GM21515 (cell line): ENCODE measurements around the gene LPCAT4.
"Not testable (repeated sequence)": the region's sequence is repeated elsewhere in the genome, so short reads cannot be mapped to it uniquely, and the experiment has no call there.

Source experiments
- ATAC-seq: cut with Tn5 transposase; IDR thresholded peaks from one replicate; pipeline ENCODE4 v1.9.1; 2021; ENCODE audit not compliant: unreplicated experiment

LPCAT4 gene

DNA sequence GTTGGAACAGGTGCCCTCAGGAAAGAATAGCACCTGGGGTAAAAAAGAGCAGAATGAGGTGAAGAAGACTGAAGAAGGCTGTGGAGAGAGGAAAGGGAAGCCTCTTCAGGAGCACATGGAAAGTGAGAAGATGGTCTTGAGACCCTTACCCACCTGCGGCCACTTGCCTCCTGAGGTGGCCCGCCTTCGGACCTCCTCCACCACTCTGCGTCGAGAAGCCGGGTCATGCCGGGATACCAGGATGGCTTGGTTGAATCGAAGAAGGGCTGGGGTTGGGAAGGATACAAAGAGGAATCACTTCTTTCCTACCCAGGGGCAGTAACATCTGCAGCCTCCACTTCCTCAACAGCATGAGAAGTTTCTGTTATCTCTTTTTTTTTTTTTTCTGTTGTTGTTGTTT lies 3.0 kb downstream of the LPCAT4 start:
- ATAC-seq, result no peak

DNA sequence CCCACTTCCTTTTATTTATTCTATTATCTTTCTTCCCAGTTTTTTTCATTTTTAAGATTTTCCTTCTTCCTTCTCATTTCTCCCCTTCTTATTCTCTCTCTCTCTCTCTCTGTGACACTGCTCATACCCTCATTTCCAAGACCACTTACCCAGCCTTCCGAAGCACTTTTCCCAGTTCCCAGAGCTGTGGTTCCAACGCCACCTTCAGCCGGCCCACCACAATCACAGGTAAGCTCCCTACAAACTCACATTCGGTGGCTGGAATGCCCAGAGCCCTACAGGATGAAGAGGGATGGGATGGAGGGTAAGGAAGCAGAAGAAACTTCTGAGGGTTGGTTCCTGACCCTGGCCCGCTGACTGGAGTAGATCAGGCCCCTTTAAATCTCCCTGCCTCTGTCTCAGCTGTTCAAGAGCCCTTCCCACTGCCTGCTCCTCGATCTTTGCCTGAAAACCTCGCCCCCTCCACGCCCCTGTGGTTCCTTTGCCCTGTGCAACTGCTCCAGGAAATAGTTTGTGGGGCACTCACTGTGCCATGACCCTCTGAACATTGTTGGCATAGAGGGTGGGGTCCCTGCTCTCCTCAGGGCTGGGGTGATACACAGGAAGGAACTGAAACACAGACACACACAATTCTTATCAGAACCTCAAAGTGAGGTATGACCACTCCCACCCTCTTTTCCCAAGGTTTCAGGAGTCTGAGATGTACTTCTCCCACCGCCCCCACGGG lies 4.8 kb downstream of the LPCAT4 start:
- ATAC-seq, result no peak

DNA sequence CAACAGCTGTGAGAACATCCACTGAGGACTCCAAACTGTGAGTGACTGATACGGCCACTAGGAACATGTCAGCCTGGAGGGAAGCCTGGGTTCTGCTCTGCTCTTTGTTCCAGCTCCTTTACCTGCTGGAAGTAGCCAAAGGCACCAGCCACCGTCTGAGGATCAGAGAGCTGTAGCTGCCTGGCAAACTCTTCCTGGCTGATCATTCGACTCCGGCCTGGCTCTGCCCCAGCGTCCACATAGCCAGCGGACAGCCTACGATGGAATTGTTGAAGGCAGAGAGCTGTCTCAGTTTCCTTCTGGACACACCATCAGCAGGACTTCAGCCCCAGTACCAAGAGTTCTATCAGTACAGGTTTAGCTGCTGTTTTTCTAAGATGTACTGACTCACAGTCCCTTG lies 5.7 kb downstream of the LPCAT4 start:
- ATAC-seq, result no peak

DNA sequence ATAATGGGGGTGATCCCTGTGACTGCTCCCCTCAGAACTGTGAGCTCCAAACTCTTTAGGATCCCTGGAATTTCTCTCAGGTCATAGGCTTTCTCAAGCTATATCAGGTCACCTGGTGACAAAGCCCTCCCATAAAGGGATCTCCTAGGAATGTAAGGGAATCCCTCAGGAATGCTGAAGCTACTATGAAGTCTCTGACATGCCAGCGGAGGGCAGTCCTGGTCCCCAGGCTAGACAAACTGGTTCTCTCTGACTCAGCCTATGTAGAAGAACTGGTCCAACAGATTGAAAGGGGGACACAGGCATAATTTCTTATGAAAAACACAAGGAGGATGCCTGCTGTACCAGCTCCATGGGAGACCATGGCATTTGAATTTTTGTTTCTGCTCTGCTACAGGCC lies 6.7 kb downstream of the LPCAT4 start:
- no peak for ATAC-seq

DNA sequence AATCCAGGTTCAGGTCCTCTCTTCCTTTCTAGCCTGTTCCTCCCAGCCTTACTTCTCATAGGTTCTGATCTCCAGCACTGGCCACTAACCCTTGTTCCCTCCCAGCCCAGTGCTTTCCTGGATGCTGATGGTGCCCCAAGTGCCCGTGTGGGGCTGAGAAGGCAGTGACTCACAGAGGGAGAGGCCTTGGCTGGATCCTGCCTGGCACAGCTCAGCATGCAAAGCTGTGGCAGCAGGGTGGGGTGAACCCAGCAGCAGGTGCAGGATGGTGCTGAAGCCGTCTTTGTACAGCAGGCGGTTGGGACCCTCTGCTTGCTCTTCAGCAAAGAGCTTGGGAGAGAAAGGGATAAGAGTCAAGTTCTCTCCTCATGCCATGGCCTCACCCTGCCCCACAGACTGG lies 7.6 kb downstream of the LPCAT4 start:
- ATAC-seq, result no peak

DNA sequence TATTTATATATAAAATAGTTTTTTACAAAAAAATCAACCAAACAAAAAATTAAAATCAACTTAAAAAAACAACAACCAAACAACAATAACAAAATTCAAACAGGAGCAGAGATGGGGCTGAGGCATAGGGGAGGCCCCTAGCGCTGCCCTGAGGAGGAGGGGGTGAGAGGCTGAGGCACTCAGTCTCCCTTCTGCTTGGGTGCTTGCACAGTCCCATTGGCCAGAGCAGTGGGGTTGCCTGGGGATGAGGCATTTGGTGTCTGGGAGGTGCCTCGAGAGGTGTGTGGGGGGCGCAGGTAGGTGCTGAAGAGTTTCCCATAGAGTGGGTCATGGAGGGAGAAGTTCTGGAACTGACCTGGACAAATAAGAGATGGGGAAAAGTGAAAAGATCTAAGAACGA lies 8.0 kb downstream of the LPCAT4 start:
- ATAC-seq, result no peak

DNA sequence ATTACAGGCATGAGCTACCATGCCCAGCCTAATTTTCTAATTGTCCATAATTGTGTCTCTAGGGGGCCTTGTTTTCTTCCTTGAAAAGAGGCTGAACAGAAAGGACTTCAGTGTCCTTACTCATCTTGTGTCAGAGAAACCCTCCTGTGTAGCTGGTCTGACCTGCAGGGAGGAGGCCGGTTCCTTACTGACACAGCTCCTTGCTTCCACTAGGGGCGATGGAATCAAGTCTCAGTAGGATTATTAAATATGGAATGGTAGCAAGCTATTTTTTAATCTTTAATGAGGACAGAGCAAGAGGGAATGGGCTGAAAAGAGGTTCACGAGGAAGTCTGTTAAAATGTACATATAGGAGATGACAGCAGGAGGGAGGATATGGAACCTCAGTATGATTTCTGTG lies 8.6 kb downstream of the LPCAT4 start:
- ATAC-seq, result no peak

DNA sequence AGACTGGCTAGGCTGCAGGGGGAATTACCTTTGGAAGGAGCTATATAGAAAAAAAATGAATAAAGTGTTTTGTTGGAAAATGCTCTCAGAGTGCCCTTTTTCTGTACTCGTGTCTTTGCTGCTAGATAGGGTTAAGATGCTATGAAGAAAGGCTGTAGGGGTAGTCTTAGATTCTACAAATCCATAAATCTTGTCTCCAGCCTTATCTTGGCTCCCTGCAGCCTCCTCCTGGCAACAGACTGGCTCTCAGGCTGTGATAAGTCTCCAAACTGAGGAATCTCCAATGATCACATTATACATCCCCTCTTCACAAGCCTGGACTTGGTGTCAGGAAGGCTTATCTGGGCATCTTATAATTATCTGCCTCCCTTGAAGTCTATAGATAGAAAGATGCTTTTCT lies 9.3 kb downstream of the LPCAT4 start:
- ATAC-seq, result no peak

DNA sequence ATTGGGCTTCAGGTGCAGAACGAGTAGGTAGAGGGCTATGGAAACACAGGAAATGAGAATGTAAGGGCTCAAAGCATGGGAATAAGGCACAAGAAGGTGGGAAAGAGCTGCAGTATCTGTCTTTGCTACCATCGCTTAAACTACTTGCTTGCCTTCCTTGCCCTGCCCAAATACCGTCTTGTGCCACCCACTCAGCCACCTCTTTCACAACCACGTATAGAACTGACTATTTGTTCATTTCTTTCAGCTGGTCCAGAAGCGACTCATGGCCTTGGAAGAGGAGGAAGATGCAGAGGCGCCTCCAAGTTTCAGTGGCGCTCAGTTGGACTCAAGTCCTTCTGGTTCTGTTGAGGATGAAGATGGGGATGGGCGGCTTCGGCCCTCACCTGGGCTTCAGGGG lies 11.8 kb downstream of the LPCAT4 start:
- no peak for ATAC-seq

DNA sequence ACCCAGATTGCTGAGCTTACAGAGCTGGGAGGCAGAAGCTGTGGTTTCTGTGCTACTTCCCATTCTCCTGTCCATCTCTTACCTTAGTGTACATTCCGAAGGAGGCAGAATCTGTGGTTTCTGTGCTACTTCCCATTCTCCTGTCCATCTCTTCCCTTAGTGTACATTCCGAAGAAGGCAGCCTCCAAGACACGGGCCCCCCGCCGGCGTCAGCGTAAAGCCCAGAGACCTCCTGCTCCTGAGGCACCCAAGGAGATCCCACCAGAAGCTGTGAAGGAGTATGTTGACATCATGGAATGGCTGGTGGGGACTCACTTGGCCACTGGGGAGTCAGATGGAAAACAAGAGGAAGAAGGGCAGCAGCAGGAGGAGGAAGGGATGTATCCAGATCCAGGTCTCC lies 12.7 kb downstream of the LPCAT4 start:
- no peak for ATAC-seq

DNA sequence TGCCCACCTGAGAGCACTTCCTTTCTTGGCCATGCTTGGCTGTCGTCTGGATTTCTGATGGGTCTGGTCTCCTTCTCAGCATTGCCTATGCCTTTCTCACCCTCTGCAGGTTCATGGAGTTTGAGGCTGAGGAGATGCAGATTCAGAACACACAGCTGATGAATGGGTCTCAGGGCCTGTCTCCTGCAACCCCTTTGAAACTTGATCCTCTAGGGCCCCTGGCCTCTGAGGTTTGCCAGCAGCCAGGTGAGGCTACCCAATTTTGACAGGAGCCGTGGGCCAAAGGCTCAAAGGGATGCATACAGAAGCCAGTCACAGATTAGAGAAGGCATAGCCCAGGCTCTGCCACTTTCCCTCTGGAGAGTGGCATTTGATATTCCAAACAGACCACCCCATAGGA lies 13.4 kb downstream of the LPCAT4 start:
- ATAC-seq, result no peak

DNA sequence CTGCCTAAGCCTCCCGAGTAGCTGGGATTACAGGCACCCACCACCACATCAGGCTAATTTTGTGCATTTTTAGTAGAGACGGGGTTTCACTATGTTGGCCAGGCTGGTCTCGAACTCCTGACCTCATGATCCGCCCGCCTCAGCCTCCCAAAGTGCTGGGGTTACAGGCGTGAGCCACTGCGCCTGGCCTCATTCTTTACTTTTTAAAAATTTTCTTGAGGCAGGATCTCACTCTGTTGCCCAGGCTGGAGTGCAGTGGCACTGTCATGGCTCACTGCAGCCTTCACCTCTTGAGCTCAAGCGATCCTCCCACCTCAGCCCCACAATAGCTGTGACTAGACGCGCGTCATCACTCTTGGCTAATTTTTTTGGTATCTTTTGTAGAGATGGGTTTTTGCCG lies 14.0 kb downstream of the LPCAT4 start:
- ATAC-seq, result not testable (repeated sequence)

DNA sequence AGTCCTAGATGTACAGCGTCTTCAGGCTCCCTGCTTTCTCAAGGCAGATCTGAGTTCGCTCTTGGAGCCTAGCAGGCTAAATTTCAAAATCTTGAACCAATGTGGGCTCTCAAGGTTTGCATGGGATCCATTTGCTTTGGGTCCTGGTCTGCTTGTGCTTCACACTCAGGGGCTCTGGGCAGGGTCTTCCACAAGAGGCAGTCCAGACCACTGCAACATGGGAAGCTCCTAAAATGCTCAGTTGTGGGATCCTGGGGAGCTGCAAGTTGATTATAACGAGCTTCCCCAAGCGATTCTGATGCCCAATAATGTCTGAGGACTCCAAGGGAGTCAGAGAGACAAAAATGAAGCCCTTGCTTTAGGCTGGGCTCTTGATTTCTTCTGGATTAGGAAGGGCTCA lies 17.2 kb downstream of the LPCAT4 start:
- no peak for ATAC-seq

DNA sequence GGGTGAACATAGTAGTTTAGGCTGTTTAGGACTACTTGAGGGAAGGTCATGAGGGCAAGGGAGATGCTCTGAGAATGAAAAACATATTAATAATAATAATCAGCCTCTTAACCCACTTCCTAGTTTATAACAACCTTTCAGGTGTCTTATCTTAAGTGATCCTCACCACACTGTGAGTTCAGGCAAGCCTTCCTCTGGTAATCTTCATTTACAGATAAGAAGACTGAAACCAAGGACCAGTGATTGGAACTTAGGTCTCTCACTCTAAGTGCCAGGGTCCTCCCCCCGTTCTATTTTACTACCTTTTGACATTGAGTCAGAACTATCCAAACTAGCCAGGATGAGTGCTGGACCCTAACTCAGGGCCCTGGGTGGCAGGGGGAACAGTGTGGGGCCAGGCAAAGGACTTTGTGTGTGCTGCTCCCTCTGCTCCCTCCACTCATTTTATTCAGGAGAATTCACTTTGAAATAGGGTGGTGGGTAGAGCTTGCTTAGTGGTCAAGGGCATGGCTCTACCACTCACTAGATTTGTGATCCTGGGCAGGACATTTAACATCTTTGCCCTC lies 18.2 kb downstream of the LPCAT4 start:
- ATAC-seq, result no peak

DNA sequence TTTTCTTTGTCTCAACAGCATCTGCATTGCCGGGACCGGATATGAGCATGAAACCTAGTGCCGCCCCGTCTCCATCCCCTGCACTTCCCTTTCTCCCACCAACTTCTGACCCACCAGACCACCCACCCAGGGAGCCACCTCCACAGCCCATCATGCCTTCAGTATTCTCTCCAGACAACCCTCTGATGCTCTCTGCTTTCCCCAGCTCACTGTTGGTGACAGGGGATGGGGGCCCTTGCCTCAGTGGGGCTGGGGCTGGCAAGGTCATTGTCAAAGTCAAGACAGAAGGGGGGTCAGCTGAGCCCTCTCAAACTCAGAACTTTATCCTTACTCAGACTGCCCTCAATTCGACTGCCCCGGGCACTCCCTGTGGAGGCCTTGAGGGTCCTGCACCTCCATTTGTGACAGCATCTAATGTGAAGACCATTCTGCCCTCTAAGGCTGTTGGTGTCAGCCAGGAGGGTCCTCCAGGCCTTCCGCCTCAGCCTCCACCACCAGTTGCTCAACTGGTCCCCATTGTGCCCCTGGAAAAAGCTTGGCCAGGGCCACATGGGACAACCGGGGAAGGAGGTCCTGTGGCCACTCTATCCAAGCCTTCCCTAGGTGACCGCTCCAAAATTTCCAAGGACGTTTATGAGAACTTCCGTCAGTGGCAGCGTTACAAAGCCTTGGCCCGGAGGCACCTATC lies 18.9 kb downstream of the LPCAT4 start:
- no peak for ATAC-seq

DNA sequence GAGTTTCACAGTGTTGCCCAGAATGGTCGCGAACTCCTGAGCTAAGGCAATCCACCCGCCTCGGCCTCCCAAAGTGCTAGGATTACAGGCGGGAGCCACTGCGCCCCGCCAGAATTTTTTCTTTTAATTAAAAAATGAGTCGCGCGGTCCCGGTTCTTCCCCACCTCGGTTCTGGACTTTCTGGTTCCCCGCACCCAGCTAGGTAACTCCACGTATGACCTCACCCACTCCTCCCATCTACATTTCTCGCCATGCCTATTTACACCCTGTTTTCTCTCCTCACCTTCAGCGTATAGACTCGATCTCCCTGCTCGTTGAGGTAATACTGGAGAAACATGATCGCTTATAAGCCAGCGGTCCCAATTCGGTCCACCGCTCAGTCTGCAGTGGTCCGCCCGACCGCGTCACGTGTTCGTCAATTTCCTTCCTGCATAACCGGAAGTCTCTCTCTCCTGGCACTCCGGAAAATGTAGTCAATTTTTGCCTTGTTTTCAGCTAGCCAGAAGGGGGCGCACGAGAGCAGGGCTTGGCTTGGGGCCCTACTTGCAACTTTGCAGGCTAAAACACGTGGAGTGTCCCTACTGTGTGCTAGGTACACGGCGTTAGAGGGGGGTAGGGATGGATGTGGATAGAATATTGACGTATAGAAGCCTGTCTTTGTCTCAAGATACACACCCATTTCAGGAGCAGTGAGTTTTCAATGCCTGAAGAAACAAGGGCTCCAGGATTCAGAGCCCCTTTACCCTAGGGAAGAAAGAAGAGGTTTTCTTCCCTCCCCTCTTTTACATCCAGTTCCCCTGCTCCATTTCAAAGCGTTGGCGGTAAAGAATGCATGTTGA lies 24.0 kb downstream of the LPCAT4 start, which contains the start of the genes NOP10 and NUTM1:
Gene NOP10 (minus strand): TSS at position 400 of the 839 bp plus-strand sequence. CDS start 63 bp downstream, at position 337.
Gene NUTM1 (plus strand): TSS at position 579 of the 839 bp plus-strand sequence. CDS start 382 bp downstream, outside the sequence.
- peak; percentile 83 for ATAC-seq

DNA sequence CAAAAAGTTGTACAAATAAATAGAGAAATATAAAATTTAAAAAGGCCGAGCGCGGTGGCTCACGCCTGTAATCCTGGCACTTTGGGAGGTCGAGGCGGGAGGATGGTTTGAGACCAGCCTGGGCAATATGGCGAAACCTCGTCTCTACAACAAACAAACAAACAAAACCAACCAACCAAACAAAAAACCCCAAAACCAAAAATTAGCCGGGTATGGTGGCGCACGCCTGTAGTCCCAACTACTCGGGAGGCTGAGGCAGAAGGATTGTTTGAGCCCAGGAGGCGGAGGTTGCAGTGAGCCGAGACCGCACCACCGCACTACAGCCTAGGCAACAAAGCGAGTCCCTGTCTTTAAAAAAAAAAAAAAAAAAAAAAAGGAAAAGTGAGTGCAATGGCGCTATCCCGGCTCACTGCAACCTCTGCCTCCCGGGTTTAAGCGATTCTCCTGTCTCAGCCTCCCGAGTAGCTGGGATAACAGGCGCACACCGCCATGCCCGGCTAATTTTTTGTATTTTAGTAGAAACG lies 24.7 kb downstream of the LPCAT4 start:
- ATAC-seq, result not testable (repeated sequence)

DNA sequence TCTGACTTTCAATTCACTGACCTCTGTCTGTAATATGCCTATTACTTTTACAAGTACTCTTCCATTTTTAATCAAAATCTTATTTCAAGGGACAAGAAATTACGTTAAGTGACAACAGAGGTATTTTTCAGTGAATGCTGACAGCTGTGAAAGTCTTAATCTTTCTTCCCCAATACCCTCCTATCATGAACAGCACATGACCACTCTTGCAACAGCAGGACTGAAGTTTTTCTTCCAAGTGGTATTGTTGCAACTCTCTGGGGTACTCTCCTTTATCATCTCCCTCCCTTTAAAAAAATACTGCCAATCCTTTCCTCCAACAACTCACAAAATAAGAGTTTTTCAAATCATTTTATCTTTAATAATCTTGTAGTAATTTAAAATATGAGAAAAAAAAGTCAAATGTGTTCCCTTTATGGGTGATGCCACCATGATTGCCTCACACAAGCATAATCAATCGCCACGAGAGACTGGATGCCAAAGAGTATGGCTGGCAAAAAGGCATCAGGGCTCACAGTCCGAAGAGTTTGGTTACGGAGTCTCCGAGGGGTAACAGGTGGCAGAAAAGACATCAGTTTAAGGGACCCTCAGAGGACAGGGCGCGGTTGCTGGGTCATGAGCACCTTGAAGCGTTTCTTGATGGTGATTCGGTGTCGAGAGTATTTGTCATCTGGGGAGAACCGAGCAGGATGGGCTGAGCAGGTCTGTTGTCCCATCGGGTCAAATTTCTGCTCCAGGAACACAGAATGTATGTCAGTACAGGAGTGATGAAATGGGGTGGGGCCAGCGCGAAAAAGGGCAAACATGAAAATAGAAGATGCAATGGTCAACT lies 25.4 kb downstream of the LPCAT4 start:
- ATAC-seq, result no peak

DNA sequence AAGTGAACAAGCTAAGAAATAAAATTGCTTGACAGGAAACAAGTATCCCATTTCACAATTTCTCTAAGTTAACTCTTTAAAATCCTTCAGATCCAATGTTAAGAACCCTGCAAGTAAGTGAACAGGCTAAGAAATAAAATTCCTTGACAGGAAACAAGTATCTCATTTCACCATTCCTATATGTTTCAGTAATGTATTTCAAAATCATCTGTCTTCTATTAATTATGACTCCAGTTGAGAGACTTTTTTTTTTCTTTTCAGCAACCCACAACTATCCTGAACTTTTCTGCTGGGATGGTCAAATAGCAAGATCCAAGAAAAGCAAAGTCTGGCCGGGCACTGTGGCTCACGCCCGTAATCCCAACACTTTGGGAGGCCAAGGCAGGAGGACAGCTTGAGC lies 27.1 kb downstream of the LPCAT4 start:
- ATAC-seq, result no peak

DNA sequence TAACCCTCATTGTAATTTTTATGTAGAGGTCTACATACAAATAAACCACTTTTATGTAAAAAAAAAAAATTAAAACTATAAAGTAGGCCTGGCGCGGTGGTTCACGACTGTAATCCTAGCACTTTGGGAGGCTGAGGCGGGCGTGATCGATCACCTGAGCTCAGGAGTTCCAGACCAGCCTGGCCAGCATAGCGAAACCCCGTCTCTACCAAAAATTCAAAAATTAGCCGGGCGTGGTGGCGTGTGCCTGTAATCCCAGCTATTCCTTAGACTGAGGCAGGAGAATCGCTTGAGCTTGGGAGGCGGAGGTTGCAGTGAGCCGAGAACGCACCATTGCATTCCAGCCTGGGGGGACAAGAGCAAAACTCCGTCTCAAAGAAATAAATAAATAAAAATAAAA lies 28.6 kb downstream of the LPCAT4 start:
- no peak for ATAC-seq
